Loucy (cell line): Measurements from ENCODE around the gene TUT1.

Experiments used
- H2AFZ ChIP-seq: fragments of 200-600 bp; sonication (generic); 2 replicates; pipeline ENCODE4 v1.6.0; 2016; ENCODE audit warnings: antibody characterized with exemption, mild to moderate bottlenecking, low read length, moderate library complexity
- H3F3A ChIP-seq: fragments of 200-600 bp; 2 replicates; pipeline ENCODE4 v1.6.0; 2016; ENCODE audit warnings: antibody characterized with exemption, low read depth, mild to moderate bottlenecking
- H3K27me3 ChIP-seq: fragments of 200-600 bp; sonication (generic); 2 replicates; pipeline ENCODE4 v1.6.1; 2014; ENCODE audit warnings: low read length, mild to moderate bottlenecking; ENCODE audit not compliant: insufficient read depth, poor library complexity, severe bottlenecking
- H3K36me3 ChIP-seq: fragments of 200-600 bp; sonication (generic); 2 replicates; pipeline ENCODE4 v1.6.1; 2016; ENCODE audit warnings: low read length; ENCODE audit not compliant: insufficient read depth
- H3K4me1 ChIP-seq: fragments of 200-600 bp; sonication (generic); 2 replicates; pipeline ENCODE4 v1.5.1; 2014; ENCODE audit warnings: low read length, mild to moderate bottlenecking; ENCODE audit not compliant: insufficient read depth, poor library complexity, severe bottlenecking
- H3K4me2 ChIP-seq: fragments of 200-600 bp; sonication (generic); 2 replicates; pipeline ENCODE4 v1.6.0; 2014; ENCODE audit warnings: antibody characterized with exemption, low read length, low read depth, mild to moderate bottlenecking; ENCODE audit not compliant: poor library complexity, severe bottlenecking
- H3K4me3 ChIP-seq: fragments of 200-600 bp; sonication (generic); 2 replicates; pipeline ENCODE4 v1.5.1; 2014; ENCODE audit warnings: low read length, mild to moderate bottlenecking, mixed read lengths; ENCODE audit not compliant: poor library complexity, severe bottlenecking
- H3K79me2 ChIP-seq: fragments of 200-600 bp; sonication (generic); 2 replicates; pipeline ENCODE4 v1.6.1; 2014; ENCODE audit warnings: low read length; ENCODE audit not compliant: insufficient read depth
- H3K9ac ChIP-seq: fragments of 200-600 bp; sonication (generic); 2 replicates; pipeline ENCODE4 v1.6.0; 2014; ENCODE audit warnings: mild to moderate bottlenecking, low read depth, low read length, moderate library complexity; ENCODE audit not compliant: poor library complexity, severe bottlenecking
- H3K9me2 ChIP-seq: fragments of 200-600 bp; sonication (generic); replicated peaks from 2 replicates; pipeline ENCODE4 v1.6.1; 2016; ENCODE audit warnings: low read depth, low read length, mixed read lengths
- H3K9me3 ChIP-seq: fragments of 200-600 bp; sonication (generic); 2 replicates; pipeline ENCODE4 v1.6.1; 2014; ENCODE audit warnings: mild to moderate bottlenecking, antibody characterized with exemption, low read length, low read depth; ENCODE audit not compliant: insufficient read depth
- H4K20me1 ChIP-seq: fragments of 200-600 bp; sonication (generic); 2 replicates; pipeline ENCODE4 v1.6.0; 2014; ENCODE audit warnings: antibody characterized with exemption, low read length, mild to moderate bottlenecking; ENCODE audit not compliant: insufficient read depth, poor library complexity, severe bottlenecking
- CTCF ChIP-seq: fragments of 200-600 bp; sonication (generic); conservative IDR thresholded peaks from 2 replicates; pipeline ENCODE4 v1.5.1; 2014; ENCODE audit warnings: mild to moderate bottlenecking, antibody characterized with exemption, low read length
- EZH2phosphoT487 ChIP-seq: fragments of 200-600 bp; IDR thresholded peaks from 2 replicates; pipeline ENCODE4 v1.6.1; 2018; ENCODE audit warnings: antibody characterized with exemption, mild to moderate bottlenecking, moderate library complexity, borderline replicate concordance

The TUT1 gene

GRCh38 chr11:62599901-62600300 is 8.6 kb upstream of the TUT1 start:
- peak overlapping the region; percentile 95 for H3K4me3 ChIP-seq
- peaks cover 32% of the 10 kb centered on the region for H4K20me1 ChIP-seq
- no peak overlapping the region for H2AFZ ChIP-seq
- peak overlapping the region; percentile 95 for H3K4me2 ChIP-seq
- H3K9me2 ChIP-seq, result no peaks in the 10 kb centered on the region
- H3K27me3 ChIP-seq, result peaks cover 8% of the 10 kb centered on the region
- TF ChIP-seq EZH2phosphoT487 (no peak), CTCF (no peak)
- peak overlapping the region; percentile 100 for H3K9ac ChIP-seq
- peaks cover 33% of the 10 kb centered on the region; the same call in 1 of the 2 replicates for H3K36me3 ChIP-seq
- no peaks in the 10 kb centered on the region for H3K9me3 ChIP-seq
- H3K4me1 ChIP-seq, result peaks cover 21% of the 10 kb centered on the region
- H3F3A ChIP-seq, result no peaks in the 10 kb centered on the region
- H3K79me2 ChIP-seq, result peaks cover 60% of the 10 kb centered on the region

- H3K79me2 ChIP-seq, result peaks cover 60% of the 10 kb centered on the region
- TF ChIP-seq EZH2phosphoT487 (no peak), CTCF (no peak)
- peak overlapping the region; percentile 100 for H3K9ac ChIP-seq
- H3K27me3 ChIP-seq, result peaks cover 8% of the 10 kb centered on the region
- no peak overlapping the region for H2AFZ ChIP-seq
- H3K4me1 ChIP-seq, result peaks cover 21% of the 10 kb centered on the region
- H3K4me3 ChIP-seq, result peak overlapping the region; percentile 95
- no peaks in the 10 kb centered on the region for H3K9me2 ChIP-seq
- peaks cover 32% of the 10 kb centered on the region for H4K20me1 ChIP-seq
- no peaks in the 10 kb centered on the region for H3K9me3 ChIP-seq
- no peaks in the 10 kb centered on the region for H3F3A ChIP-seq
- peaks cover 40% of the 10 kb centered on the region; the same call in 1 of the 2 replicates for H3K36me3 ChIP-seq
- peak overlapping the region; percentile 95 for H3K4me2 ChIP-seq
Observed at GRCh38 chr11:62599069-62599696, 7.9 kb upstream of the TUT1 start.

GRCh38 chr11:62595124-62595523 is 3.8 kb upstream of the TUT1 start:
- H3K9me2 ChIP-seq, result no peaks in the 10 kb centered on the region
- TF ChIP-seq EZH2phosphoT487, result no peak
- no peak for TF ChIP-seq CTCF
- H3K79me2 ChIP-seq, result peaks cover 63% of the 10 kb centered on the region
- peaks cover 52% of the 10 kb centered on the region; the same call in 1 of the 2 replicates for H3K36me3 ChIP-seq
- H3K4me2 ChIP-seq, result no peak overlapping the region
- H2AFZ ChIP-seq, result no peak overlapping the region
- H4K20me1 ChIP-seq, result peaks cover 41% of the 10 kb centered on the region
- H3K9ac ChIP-seq, result no peak overlapping the region
- H3K9me3 ChIP-seq, result no peaks in the 10 kb centered on the region
- H3K4me3 ChIP-seq, result no peak overlapping the region
- peaks cover 12% of the 10 kb centered on the region for H3F3A ChIP-seq
- peaks cover 32% of the 10 kb centered on the region for H3K4me1 ChIP-seq
- H3K27me3 ChIP-seq, result no peaks in the 10 kb centered on the region
